HG02885 (cell line): Measurements from ENCODE around the gene NRXN3.

Experiments used
- ATAC-seq: cut with Tn5 transposase; IDR thresholded peaks from one replicate; pipeline ENCODE4 v1.9.1; 2021; ENCODE audit warnings: mild to moderate bottlenecking; ENCODE audit not compliant: unreplicated experiment, poor library complexity

The NRXN3 gene

GRCh38 chr14:79242666-79243065, 1072.5 kb downstream of the NRXN3 start:
- no peak for ATAC-seq

DNA sequence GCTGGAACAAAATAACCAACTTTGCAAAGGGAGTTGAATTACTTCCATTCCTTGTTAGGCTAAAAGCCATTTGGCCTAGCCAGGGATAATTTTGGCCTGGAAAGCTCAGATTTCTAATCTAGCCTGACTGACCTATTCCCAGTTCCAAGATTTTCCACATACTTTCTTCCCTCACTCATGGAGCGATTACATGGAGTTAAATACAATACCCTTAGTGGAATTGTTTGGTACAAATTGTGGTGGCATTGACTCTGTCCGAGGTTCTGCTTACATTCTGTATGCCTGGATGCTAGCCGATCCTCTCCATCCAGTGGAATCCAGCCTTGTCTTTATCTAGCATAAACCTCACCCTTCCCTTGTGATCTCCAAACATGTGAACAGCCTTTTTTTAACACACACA, 1076.0 kb downstream of the NRXN3 start:
- no peak for ATAC-seq

DNA sequence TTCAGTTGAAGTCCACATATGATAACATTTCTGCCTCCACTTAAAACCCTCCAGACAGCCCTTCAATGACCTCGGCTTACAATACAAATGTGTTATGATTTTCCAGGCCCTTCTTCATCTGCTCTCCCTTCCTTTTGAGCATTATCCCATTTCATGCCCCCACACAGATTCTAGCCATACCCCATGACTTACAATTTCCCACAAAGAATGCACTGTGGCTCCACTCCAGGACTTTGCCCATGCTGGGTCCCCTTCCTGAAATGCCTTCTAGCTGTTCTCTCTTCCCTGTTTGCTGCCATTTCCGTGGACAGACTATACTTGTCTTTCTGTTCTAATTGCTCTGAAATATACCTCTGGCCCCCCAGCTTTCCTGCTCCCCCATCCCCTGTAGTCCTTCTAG, 1078.0 kb downstream of the NRXN3 start:
- no peak for ATAC-seq

GRCh38 chr14:79248771-79249170, 1078.6 kb downstream of the NRXN3 start:
- no peak for ATAC-seq

GRCh38 chr14:79251278-79251677, 1081.1 kb downstream of the NRXN3 start:
- ATAC-seq, result no peak

DNA sequence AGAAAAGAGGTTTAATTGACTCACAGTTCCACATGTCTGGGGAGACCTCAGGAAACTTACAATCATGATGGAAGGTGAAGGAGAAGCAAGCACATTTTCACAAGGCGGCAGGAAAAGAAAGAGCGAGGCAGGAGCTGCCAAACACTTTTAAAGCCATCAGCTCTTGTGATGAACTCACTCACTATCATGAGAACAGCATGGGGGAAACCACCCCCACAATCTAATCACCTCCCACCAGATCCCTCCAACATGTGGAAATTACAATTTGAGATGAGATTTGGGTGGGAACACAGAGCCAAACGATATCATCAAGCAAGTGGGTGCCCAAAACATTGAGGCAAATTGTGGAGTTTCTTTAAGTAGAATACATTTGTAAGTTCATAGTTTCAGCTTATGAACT, 1083.4 kb downstream of the NRXN3 start:
- ATAC-seq, result no peak

DNA sequence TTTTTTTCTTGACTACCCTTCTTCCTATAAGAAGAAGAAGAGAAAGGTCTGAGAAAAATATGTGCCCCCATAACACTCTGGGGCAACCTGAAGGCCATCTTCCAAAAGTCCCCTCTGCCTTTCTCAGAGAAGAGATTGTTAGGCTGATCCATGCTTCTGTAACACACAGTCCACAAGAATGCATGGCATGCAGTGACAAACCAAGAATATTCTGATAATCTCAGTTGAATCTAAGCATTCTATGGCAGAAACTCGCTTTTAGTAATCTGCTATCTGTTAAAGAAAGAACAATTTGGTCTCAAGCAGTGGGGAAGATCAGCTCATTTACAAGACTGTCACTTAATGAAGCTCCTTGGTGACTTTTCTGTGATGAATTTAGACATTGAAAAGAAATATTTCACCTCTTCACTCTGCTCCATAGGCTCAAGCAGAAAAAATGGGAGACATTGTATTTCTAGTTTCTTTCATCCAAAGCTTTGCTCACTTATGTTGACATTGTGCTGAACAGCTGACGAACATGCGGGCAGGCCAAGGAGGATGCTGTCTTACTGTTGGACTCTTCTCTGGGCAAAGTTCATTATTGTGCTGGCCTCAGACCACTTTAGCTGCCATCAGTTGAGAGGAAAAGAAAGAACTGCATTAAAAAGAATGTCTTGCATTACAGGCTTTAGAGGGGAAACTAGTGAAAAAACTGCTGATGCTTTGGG, 1084.0 kb downstream of the NRXN3 start:
- no peak for ATAC-seq

- ATAC-seq, result no peak
Measured at GRCh38 chr14:79256380-79256779, 1086.2 kb downstream of the NRXN3 start.

- no peak for ATAC-seq
Measured at GRCh38 chr14:79260406-79260805, 1090.2 kb downstream of the NRXN3 start.

DNA sequence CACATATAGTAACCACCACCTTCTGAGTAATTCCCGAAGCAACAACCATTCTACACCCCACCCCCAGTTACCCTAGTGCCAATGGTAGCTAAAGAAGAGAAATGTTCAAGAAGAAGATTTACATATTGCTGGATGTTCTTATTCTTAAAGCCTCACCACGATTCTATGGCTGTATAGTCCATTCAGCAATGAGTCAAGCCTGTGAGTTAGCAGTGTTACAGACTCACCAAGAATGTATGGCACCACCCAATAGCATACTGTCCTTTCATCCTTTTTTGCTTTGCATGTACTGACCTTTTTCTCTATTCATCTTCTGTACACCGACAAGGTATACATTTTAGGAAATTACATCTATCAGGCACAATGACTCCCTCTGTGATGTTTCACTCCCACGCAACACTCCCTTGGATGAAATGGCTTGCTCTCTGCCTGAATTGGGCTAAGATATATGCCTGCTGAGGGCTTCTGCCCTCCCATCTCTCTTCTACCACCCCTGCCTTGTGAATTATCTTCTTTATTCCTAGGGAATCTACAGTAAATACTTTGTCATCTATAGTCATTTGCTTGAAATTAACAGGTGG, 1095.3 kb downstream of the NRXN3 start:
- no peak for ATAC-seq

- ATAC-seq, result no peak
Measured at GRCh38 chr14:79270361-79270760, 1100.2 kb downstream of the NRXN3 start.

DNA sequence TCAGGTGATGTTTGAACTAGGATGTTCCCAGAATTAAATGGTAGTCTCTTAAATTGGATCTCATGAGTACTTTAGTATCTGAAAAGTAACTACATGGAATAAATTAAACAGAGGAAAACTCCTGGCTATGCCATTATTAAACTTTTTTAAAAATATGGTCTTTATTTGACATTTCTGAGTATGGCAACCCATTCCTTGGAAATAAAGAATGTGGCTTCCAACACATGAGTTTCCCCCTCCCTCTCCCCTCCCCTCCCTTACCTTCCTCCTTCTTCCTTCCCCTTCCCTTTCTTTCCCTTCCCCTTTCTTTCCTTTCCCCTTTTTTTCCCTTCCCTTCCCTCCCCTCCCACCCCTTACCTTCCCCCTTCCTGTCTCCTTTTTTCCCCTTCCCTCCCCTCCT, 1100.9 kb downstream of the NRXN3 start:
- ATAC-seq, result no peak

DNA sequence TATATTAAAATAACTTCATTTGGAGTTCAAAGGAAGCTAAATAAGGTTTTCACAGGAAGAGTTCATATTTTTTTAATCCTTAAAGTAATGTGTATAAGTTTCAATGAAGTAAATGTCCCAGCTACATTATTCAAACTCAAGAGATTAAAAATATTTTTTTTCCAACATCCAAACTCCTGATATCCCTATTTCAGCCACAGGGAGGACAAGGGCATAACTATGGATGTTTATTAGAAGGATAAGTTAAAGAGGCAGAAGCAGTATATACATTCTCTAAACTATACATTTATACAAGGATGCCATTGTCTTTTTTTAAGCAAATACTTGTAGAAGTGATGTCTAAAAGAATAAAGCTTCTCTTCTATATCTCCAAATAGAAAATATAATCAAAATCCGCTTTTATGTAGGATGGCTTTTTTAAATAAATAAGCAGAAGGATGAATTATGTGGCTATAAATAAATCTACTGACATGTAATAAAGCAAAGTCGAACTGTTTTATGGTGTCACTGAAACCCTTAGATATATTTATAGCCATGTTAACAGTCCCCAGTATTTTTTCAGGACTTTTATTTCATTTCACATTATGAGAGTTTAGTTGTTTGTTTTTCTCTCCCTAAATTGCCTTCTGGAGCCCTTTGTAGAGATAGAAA, 1104.6 kb downstream of the NRXN3 start:
- no peak for ATAC-seq

- no peak for ATAC-seq
Measured at GRCh38 chr14:79275292-79275655, 1105.1 kb downstream of the NRXN3 start.

DNA sequence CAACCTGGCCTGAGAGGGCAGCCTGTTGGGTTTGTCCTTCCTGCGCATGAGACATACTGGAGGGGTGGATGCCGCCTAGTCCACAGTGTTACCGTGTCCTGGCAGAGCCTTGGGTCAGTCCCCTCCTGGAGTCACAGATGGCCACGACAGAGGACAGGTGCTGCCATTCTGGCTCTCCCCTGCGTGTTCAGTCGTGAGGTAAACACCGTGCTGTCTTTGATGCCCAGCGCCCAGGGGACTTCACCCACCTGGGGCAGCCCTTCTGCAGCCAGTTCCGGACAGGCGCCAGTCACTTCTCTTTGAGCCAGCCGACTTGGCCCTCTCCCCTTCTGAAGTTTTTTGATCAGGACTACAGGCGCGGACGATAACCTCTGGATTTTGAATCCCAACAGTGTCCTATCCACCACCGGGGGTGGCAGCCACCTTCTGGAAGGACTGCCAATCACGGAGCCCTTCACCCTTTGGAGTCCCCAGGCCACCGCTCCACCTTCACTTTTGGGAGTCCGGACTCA, 1108.2 kb downstream of the NRXN3 start:
- no peak for ATAC-seq

DNA sequence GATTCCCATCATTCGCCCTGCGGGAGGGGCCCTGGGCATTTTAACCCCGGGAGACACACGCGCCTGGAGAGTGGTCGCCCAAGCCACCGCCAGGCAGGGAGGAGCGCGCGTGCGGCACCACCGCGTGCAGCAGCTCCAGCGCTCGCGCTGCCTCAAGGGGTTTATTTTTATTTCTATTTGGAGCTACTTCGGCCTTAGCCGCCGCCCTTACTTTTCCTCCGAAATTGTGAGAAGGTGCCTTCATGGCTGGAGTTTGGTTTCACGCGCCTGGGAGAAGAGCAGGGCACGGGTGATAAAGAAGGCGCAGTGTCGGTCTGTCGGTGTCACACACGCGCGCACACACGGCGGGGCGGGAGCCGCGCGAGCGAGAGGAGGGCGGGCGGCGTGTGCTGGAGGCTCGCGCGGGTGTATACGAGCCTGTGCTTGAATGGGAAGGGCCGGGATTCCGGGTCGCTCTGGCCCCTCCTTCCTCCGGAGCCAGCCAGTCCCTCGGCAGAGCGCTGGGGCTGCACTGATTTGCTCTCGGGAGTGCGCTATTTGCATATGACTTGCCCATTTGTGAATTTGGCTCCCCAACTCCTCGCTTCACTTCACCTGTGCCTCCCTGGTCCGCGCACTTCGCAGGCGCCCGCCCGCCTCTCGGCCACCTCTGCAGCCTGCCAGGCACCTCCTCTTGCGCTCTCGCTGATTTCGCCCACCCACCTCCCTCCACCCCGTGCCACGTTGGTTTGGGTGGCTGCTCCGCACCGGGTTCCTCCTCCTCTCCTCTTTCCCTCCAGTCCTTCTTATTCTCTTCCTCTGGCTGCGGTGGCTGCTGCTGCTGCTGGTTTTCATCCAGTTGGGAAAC, 1108.8 kb downstream of the NRXN3 start:
- ATAC-seq, result no peak

DNA sequence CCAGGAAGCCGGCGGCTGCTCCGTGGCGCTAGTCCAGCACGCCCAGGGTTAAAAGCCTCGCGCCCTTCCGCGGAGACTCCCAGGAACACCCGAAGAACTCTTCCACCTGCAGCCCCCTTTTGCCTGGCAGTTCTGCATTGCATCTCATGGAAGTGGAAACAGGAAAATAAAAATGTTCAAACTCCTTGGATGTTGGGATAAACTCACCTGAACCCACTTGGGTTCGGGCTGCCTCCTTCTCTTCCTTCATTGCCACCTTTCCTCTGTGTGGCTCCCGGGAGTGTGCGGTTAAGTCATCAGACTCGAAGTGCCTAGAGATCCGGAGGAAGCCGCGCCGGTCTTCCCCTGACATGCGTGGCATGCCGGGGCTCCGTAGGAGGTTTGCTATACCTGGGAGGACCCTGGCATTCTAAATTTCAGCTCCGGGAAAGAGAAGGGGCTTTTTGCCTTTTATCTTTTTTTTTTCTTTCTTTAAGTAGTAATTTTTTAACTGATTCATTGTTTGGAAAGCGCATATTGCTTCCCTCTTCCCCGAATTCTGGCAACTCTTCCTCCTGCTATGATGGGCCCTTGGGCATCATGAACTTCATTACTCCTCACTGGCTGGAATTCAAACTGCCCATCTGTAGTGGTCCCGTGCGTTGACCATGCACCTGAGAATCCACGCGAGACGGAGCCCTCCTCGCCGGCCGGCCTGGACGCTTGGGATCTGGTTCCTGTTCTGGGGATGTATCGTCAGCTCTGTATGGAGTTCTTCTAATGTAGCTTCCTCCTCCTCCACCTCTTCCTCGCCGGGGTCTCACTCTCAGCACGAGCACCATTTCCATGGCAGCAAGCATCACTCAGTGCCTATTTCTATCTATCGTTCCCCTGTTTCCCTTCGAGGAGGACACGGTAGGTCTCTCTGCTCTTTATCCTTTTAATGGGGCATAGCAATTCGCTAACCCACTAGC, 1109.7 kb downstream of the NRXN3 start:
- ATAC-seq, result no peak

- no peak for ATAC-seq
Measured at GRCh38 chr14:79281244-79282152, 1111.3 kb downstream of the NRXN3 start.

- ATAC-seq, result no peak
Measured at GRCh38 chr14:79284621-79285020, 1114.4 kb downstream of the NRXN3 start.
